HepG2 (cell line): Measurements from ENCODE around the gene ZNF764. TPM values are rescaled to one million over a fixed set of nuclear protein-coding genes. Genes with fewer than 3 reads are reported as not detected.
"Not testable (repeated sequence)": the region's sequence is repeated elsewhere in the genome, so short reads cannot be mapped to it uniquely, and the experiment has no call there.

Experiments used
- ATAC-seq: fragments of 200-7000 bp; cut with Tn5 transposase; 3 replicates; pipeline ENCODE4 v1.9.1; 2020; ENCODE audit warnings: mild to moderate bottlenecking, moderate library complexity
- BruUV-seq: library from RNA; stranded (reverse); fragments of 400-500 nt; replicated peaks from 2 replicates; lab custom pipeline; 2021; lab: Mats Ljungman, UMichigan
- CTCF ChIA-PET: fragments of 300-600 bp; formaldehyde crosslinking; extraction: SDS; loops from one replicate; lab custom pipeline; 2021; ENCODE audit warnings: low total read pairs, inconsistent platforms, low intra/inter-chr PET ratio; lab: Yijun Ruan, JAX
- POLR2A ChIA-PET: fragments of 350-600 bp; sonication (Branson Sonifier 250); formaldehyde crosslinking; loops from one replicate; lab custom pipeline; 2020; ENCODE audit warnings: antibody characterized with exemption, inconsistent platforms; lab: Yijun Ruan, JAX
- DNase-seq: peaks from one replicate; pipeline ENCODE4 v3.0.0-alpha.2; 2015; ENCODE audit warnings: low spot score
- FAIRE-seq: peaks from 3 replicates; lab custom pipeline; 2011; peaks lifted over from hg19 to GRCh38; lab: Jason Lieb, UNC
- H2AFZ ChIP-seq: one replicate; pipeline ENCODE4 v1.6.1; 2011; ENCODE audit warnings: low read length, inconsistent platforms
- H3K27ac ChIP-seq: fragments of 300-600 bp; 3 replicates; pipeline ENCODE4 v1.8.0; 2011; ENCODE audit warnings: mixed run types, mild to moderate bottlenecking, mixed read lengths, low read length, inconsistent platforms; ENCODE audit not compliant: insufficient read depth; ENCODE audit errors: extremely low read length
- H3K27me3 ChIP-seq, 2 experiments: fragments of 200-600 bp in 1 of 2; 2 replicates in 1 of 2; 3 replicates in 1 of 2; pipeline versions ENCODE4 v1.6.0 to v1.8.0; 2011; ENCODE audit warnings: low read length in 2 of 2, mild to moderate bottlenecking in 2 of 2, moderate library complexity in 2 of 2, inconsistent platforms in 1 of 2; ENCODE audit not compliant: insufficient read depth in 2 of 2, control insufficient read depth in 1 of 2
- H3K36me3 ChIP-seq, 2 experiments: fragments of 200-600 bp in 1 of 2; replicated peaks in 1 of 2; 2 replicates in 1 of 2; 3 replicates in 1 of 2; pipeline versions ENCODE4 v1.5.1 to v1.8.0; 2011; ENCODE audit warnings: low read length in 2 of 2, inconsistent platforms in 1 of 2; ENCODE audit not compliant: insufficient read depth in 2 of 2, control insufficient read depth in 1 of 2
- H3K4me1 ChIP-seq: 2 replicates; pipeline ENCODE4 v1.5.1; 2012; ENCODE audit warnings: low read length, inconsistent platforms; ENCODE audit not compliant: insufficient read depth
- H3K4me2 ChIP-seq: 2 replicates; pipeline ENCODE4 v1.6.0; 2011; ENCODE audit warnings: low read depth, low read length, inconsistent platforms
- H3K4me3 ChIP-seq, 3 experiments: fragments of 200-600 bp in 1 of 3; sonication (generic), shearing (Covaris generic) in 1 of 3; replicated peaks in 1 of 3; 2 replicates each; pipeline ENCODE4 v1.5.1; 2011 to 2016; ENCODE audit warnings: low read length in 3 of 3, inconsistent platforms in 2 of 3, low read depth in 2 of 3, mild to moderate bottlenecking in 2 of 3, control low read depth in 1 of 3, mixed read lengths in 1 of 3; ENCODE audit not compliant: insufficient read depth in 1 of 3
- H3K79me2 ChIP-seq: one replicate; pipeline ENCODE4 v1.6.1; 2011; ENCODE audit warnings: low read length, inconsistent platforms; ENCODE audit not compliant: insufficient read depth
- H3K9ac ChIP-seq: 2 replicates; pipeline ENCODE4 v1.6.0; 2011; ENCODE audit warnings: mild to moderate bottlenecking, low read depth, low read length, inconsistent platforms; ENCODE audit not compliant: insufficient read depth
- H3K9me3 ChIP-seq: 2 replicates; pipeline ENCODE4 v1.5.1; 2012; ENCODE audit warnings: mild to moderate bottlenecking, low read length
- H4K20me1 ChIP-seq: 2 replicates; pipeline ENCODE4 v1.6.0; 2011; ENCODE audit warnings: inconsistent platforms, mild to moderate bottlenecking, low read length, moderate library complexity; ENCODE audit not compliant: insufficient read depth
- HDAC1 ChIP-seq: sonication (generic); formaldehyde crosslinking; IDR thresholded peaks from 2 replicates; pipeline ENCODE4 v1.5.1; 2020; ENCODE audit warnings: mild to moderate bottlenecking, missing genetic modification reagents
- KDM3A ChIP-seq: IDR thresholded peaks from 2 replicates; pipeline ENCODE4 v1.6.1; 2018; ENCODE audit warnings: low read depth, missing compliant biosample characterization
- POLR2AphosphoS5 ChIP-seq: IDR thresholded peaks from 2 replicates; pipeline ENCODE4 v1.6.1; 2012; ENCODE audit warnings: low read depth, low read length
- POLR2G ChIP-seq: fragments of 200-400 bp; formaldehyde crosslinking; IDR thresholded peaks from 2 replicates; pipeline ENCODE4 v1.6.1; 2018; ENCODE audit warnings: mild to moderate bottlenecking, low read depth, low read length, moderate library complexity
- SMAD1 ChIP-seq: sonication (generic); formaldehyde crosslinking; IDR thresholded peaks from 2 replicates; pipeline ENCODE4 v1.4.0; 2020; ENCODE audit warnings: missing genetic modification reagents, low read depth, mild to moderate bottlenecking, borderline replicate concordance
- TBX3 ChIP-seq: fragments of 450-650 bp; IDR thresholded peaks from 2 replicates; pipeline ENCODE4 v1.6.1; 2017; ENCODE audit warnings: antibody characterized with exemption, mild to moderate bottlenecking, inconsistent platforms, borderline replicate concordance
- TGIF2 ChIP-seq: IDR thresholded peaks from 2 replicates; pipeline ENCODE4 v1.6.1; 2016; ENCODE audit warnings: control low read depth, missing compliant biosample characterization
- TMF1 ChIP-seq: sonication (generic); formaldehyde crosslinking; IDR thresholded peaks from 2 replicates; pipeline ENCODE4 v1.8.1; 2022; ENCODE audit warnings: low read depth, missing genetic modification reagents
- ZC3H13 ChIP-seq: sonication (generic); formaldehyde crosslinking; IDR thresholded peaks from 2 replicates; pipeline ENCODE4 v1.8.1; 2023; ENCODE audit warnings: mild to moderate bottlenecking, missing genetic modification reagents, moderate library complexity
- ZMYM3 ChIP-seq: sonication (generic); formaldehyde crosslinking; IDR thresholded peaks from 2 replicates; pipeline ENCODE4 v1.5.1; 2020; ENCODE audit warnings: mild to moderate bottlenecking, missing genetic modification reagents
- ZNF121 ChIP-seq: sonication (generic); formaldehyde crosslinking; IDR thresholded peaks from 2 replicates; pipeline ENCODE4 v1.5.0; 2020; ENCODE audit warnings: mild to moderate bottlenecking, missing genetic modification reagents
- WGBS: methylation state at CpG from one replicate; pipeline ENCODE4 v1.1.6; 2017; ENCODE audit warnings: low lambda C conversion rate; 5-methylcytosine and 5-hydroxymethylcytosine counted together
- in situ Hi-C: cut with HindIII; loops from 2 replicates; pipeline ENCODE4 v1.10.0; 2017; ENCODE audit warnings: low pct_unique_long_range_greater_than_20kb; ENCODE audit not compliant: extremely low pct_ligation_motif_present
- intact Hi-C: fragments of 100-400 bp; cut with micrococcal nuclease; formaldehyde crosslinking; loops from one replicate; pipeline ENCODE4 v1.10.0; 2022; ENCODE audit not compliant: unreplicated experiment
- polyA plus RNA-seq, 8 experiments: library from polyadenylated mRNA; depleted of rRNA in 3 of 8; stranded (reverse) in 7 of 8; unstranded in 1 of 8; fragments of >200 nt; fragmentation: Illumina TruSeq in 4 of 8; extraction: Trizol in 4 of 8; gene quantifications; 2 replicates each; pipeline versions ENCODE4 v1.2.1 to v1.2.3, GENCODE V29; 2011 to 2016; ENCODE audit warnings: low read depth in 4 of 8, missing spikeins in 1 of 8, mixed read lengths in 1 of 8; ENCODE audit not compliant: insufficient read depth in 1 of 8
- total RNA-seq, 5 experiments: library from RNA; depleted of rRNA; stranded (reverse); fragments of >200 nt; fragmentation: Illumina TruSeq; extraction: Trizol; gene quantifications; 2 replicates each; pipeline ENCODE4 v1.2.3, GENCODE V29; 2016; ENCODE audit warnings: low read depth in 1 of 5
- TF ChIP-seq, protein P1 (sequence below), 2 experiments: sonication (generic) in 1 of 2; formaldehyde crosslinking in 1 of 2; IDR thresholded peaks; 2 replicates each; pipeline versions ENCODE4 v1.4.0 to v1.6.1; 2016 to 2020; ENCODE audit warnings: borderline replicate concordance in 1 of 2, low read depth in 1 of 2, mild to moderate bottlenecking in 1 of 2, missing genetic modification reagents in 1 of 2
- TF ChIP-seq, protein P2 (sequence below): sonication (generic); formaldehyde crosslinking; IDR thresholded peaks from 2 replicates; pipeline ENCODE4 v1.5.0; 2020; ENCODE audit warnings: mild to moderate bottlenecking, missing genetic modification reagents
- TF ChIP-seq, protein P3 (sequence below): sonication (generic); formaldehyde crosslinking; IDR thresholded peaks from 2 replicates; pipeline ENCODE4 v1.8.0; 2022; ENCODE audit warnings: mild to moderate bottlenecking, missing genetic modification reagents, moderate library complexity

The ZNF764 gene
- total and polyA plus RNA-seq, 2 of the 13 experiments (the other 11 are each of a cell fraction or from before 2014, with no cell fraction given) = 4.1 to 9.1 TPM

DNA sequence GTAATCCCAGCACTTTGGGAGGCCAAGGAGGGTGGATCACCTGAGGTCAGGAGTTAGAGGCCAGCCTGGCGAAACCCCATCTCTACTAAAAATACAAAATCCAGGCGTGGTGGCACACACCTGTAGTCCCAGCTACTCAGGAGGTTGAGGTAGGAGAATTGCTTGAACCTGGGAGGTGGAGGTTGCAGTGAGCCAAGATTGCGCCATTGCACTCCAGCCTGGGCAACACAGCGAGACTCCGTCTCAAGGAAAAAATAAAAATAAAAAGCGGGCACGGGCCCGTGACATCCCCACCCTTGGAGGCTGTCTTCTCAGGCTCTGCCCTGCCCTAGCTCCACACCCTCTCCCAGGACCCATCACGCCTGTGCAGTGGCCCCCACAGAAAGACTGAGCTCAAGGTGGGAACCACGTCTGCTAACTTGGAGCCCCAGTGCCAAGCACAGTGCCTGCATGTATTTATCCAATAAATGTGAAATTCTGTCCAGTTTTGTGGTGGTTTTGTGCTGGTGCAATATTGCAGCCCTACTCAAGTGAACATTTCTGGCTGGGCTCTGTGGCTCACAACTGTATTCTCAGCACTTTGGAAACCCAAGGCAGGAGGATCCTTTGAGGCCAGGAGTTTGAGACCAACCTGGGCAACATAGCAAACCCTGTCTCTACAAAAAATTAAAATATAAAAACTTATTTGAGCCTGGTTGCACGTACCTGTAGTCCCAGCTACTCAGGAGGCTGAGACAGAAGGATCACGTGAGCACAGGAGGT is 35.3 kb downstream of the ZNF764 start:
- in situ Hi-C loops, CTCF ChIA-PET, DNase-seq, H3K79me2 ChIP-seq, H3K27ac ChIP-seq, H3K27me3 ChIP-seq, H3K36me3 ChIP-seq, H4K20me1 ChIP-seq, H3K9me3 ChIP-seq, H3K9ac ChIP-seq, H2AFZ ChIP-seq, FAIRE-seq, BruUV-seq, ATAC-seq: not testable (repeated sequence)
- Histone ChIP-seq H3K4me1 (peaks cover 60% of the 10 kb centered on the region), H3K4me3 (peak overlapping the region in 1 of 3 experiments; percentile 61; a peak in 2 of 6 replicates), H3K4me2 (peak overlapping the region; percentile 86)
- POLR2A ChIA-PET = interaction anchor here (0.9 to 1.8 kb wide), 7 partner anchors 12 to 93 kb away, joined by 3 to 11 read pairs (median 7); partner anchors contain the start of genes DCTPP1, ZNF689, ZNF747 and ZNF764
- intact Hi-C loops = loop anchor here (10.0 kb wide), 1 partner anchor 132 kb away; the partner anchor contains the start of genes FBRS and PRR14
- 87% methylated on average over 12 of the region's 12 CpGs for WGBS
- TF ChIP-seq ZMYM3 (peak; percentile 54), TBX3 (0 out of 2 replicates have a peak, but pooled peaks have one; percentile 3), POLR2G (peak; percentile 53; the same call in 1 of the 2 replicates), SMAD1 (CRISPR knock-in tag) (0 out of 2 replicates have a peak, but pooled peaks have one; percentile 32), POLR2AphosphoS5 (peak; percentile 37; the same call in 1 of the 2 replicates), HDAC1 (CRISPR knock-in tag) (0 out of 2 replicates have a peak, but pooled peaks have one; percentile 4), TGIF2 (CRISPR knock-in tag) (0 out of 2 replicates have a peak, but pooled peaks have one; percentile 12), TMF1 (CRISPR knock-in tag) (peak; percentile 9; the same call in 1 of the 2 replicates), ZC3H13 (peak; percentile 5; the same call in 1 of the 2 replicates), ZNF121 (peak; percentile 96), KDM3A (CRISPR knock-in tag) (0 out of 2 replicates have a peak, but pooled peaks have one; percentile 15)
- TF ChIP-seq, protein P1, sequence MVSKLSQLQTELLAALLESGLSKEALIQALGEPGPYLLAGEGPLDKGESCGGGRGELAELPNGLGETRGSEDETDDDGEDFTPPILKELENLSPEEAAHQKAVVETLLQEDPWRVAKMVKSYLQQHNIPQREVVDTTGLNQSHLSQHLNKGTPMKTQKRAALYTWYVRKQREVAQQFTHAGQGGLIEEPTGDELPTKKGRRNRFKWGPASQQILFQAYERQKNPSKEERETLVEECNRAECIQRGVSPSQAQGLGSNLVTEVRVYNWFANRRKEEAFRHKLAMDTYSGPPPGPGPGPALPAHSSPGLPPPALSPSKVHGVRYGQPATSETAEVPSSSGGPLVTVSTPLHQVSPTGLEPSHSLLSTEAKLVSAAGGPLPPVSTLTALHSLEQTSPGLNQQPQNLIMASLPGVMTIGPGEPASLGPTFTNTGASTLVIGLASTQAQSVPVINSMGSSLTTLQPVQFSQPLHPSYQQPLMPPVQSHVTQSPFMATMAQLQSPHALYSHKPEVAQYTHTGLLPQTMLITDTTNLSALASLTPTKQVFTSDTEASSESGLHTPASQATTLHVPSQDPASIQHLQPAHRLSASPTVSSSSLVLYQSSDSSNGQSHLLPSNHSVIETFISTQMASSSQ (IDR thresholded peaks at IDR 0.05; ENCODE audit: low read depth) = not testable (repeated sequence)
- TF ChIP-seq, protein P1 (CRISPR knock-in tag; IDR thresholded peaks at IDR 0.05; ENCODE audit: borderline replicate concordance) = 0 out of 2 replicates have a peak, but pooled peaks have one; percentile 4
- TF ChIP-seq, protein P2, sequence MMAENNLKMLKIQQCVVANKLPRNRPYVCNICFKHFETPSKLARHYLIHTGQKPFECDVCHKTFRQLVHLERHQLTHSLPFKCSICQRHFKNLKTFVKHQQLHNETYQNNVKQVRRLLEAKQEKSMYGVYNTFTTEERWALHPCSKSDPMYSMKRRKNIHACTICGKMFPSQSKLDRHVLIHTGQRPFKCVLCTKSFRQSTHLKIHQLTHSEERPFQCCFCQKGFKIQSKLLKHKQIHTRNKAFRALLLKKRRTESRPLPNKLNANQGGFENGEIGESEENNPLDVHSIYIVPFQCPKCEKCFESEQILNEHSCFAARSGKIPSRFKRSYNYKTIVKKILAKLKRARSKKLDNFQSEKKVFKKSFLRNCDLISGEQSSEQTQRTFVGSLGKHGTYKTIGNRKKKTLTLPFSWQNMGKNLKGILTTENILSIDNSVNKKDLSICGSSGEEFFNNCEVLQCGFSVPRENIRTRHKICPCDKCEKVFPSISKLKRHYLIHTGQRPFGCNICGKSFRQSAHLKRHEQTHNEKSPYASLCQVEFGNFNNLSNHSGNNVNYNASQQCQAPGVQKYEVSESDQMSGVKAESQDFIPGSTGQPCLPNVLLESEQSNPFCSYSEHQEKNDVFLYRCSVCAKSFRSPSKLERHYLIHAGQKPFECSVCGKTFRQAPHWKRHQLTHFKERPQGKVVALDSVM = peak; percentile 68
- TF ChIP-seq, protein P3, sequence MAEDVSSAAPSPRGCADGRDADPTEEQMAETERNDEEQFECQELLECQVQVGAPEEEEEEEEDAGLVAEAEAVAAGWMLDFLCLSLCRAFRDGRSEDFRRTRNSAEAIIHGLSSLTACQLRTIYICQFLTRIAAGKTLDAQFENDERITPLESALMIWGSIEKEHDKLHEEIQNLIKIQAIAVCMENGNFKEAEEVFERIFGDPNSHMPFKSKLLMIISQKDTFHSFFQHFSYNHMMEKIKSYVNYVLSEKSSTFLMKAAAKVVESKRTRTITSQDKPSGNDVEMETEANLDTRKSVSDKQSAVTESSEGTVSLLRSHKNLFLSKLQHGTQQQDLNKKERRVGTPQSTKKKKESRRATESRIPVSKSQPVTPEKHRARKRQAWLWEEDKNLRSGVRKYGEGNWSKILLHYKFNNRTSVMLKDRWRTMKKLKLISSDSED (CRISPR knock-in tag) = 0 out of 2 replicates have a peak, but pooled peaks have one; percentile 30
